A549 (cell line): ENCODE results near the gene RABGAP1L. TPM values are rescaled to one million over a fixed set of nuclear protein-coding genes. Genes with fewer than 3 reads are reported as not detected.

Source experiments
- ATAC-seq, 2 experiments: fragments of 200-7000 bp in 1 of 2; fragments of >200 bp in 1 of 2; cut with Nextera tagmentation in 1 of 2; cut with Tn5 transposase in 1 of 2; 3 replicates each; pipeline versions ENCODE4 v1.8.0 to v1.9.1; 2018 to 2020; ENCODE audit warnings: mild to moderate bottlenecking in 1 of 2, moderate library complexity in 1 of 2
- CTCF ChIA-PET: fragments of 300-600 bp; sonication (Branson Sonifier 250); formaldehyde crosslinking; extraction: SDS; loops from one replicate; lab custom pipeline; 2021; ENCODE audit warnings: antibody characterized with exemption, inconsistent platforms; lab: Yijun Ruan, JAX
- POLR2A ChIA-PET: fragments of 350-600 bp; formaldehyde crosslinking; extraction: SDS; loops from one replicate; lab custom pipeline; 2021; ENCODE audit warnings: antibody characterized with exemption, inconsistent platforms; lab: Yijun Ruan, JAX
- DNase-seq, 2 experiments: peaks; one replicate each; pipeline versions ENCODE4 v3.0.0 to v3.0.0-alpha.2; 2011 to 2016; ENCODE audit warnings: low read depth in 1 of 2, low spot score in 1 of 2
- FAIRE-seq: peaks from 2 replicates; lab custom pipeline; 2011; peaks lifted over from hg19 to GRCh38; lab: Jason Lieb, UNC
- H3K27ac ChIP-seq, 2 experiments: fragments of >200 bp; sonication (Bioruptor Twin); formaldehyde crosslinking; 3 replicates each; pipeline ENCODE4 v1.5.1; 2016 to 2017
- H3K4me1 ChIP-seq: fragments of >200 bp; sonication (Bioruptor Twin); formaldehyde crosslinking; 3 replicates; pipeline ENCODE4 v1.6.1; 2016
- H3K4me2 ChIP-seq: fragments of >200 bp; sonication (Bioruptor Twin); formaldehyde crosslinking; 3 replicates; pipeline ENCODE4 v1.6.1; 2016
- H3K4me3 ChIP-seq: fragments of >200 bp; sonication (Bioruptor Twin); formaldehyde crosslinking; 3 replicates; pipeline ENCODE4 v1.5.1; 2016
- H3K9me3 ChIP-seq: fragments of >200 bp; sonication (Bioruptor Twin); formaldehyde crosslinking; 3 replicates; pipeline ENCODE4 v1.6.1; 2016
- ATOH8 ChIP-seq: fragments of 250-450 bp; sonication (Bioruptor Pico); IDR thresholded peaks from 2 replicates; pipeline ENCODE4 v1.5.0; 2020; ENCODE audit warnings: low read depth, mild to moderate bottlenecking, moderate library complexity
- BCL3 ChIP-seq: fragments of >200 bp; sonication (Bioruptor Twin); formaldehyde crosslinking; IDR thresholded peaks from 3 replicates; pipeline ENCODE4 v1.6.1; 2016
- BHLHE40 ChIP-seq: IDR thresholded peaks from 2 replicates; pipeline ENCODE4 v1.6.1; 2012; ENCODE audit warnings: low read depth, low read length, inconsistent platforms
- CBX8 ChIP-seq: fragments of 200-600 bp; sonication (generic); IDR thresholded peaks from 2 replicates; pipeline ENCODE4 v1.6.1; 2016
- CEBPB ChIP-seq, 2 experiments: fragments of >200 bp in 1 of 2; sonication (Bioruptor Twin) in 1 of 2; formaldehyde crosslinking in 1 of 2; IDR thresholded peaks; 2 replicates each; pipeline ENCODE4 v1.6.1; 2012 to 2016
- CTCF ChIP-seq: fragments of >200 bp; sonication (Bioruptor Twin); formaldehyde crosslinking; IDR thresholded peaks from 3 replicates; pipeline ENCODE4 v1.5.1; 2016
- ELK1 ChIP-seq: fragments of 150-350 bp; IDR thresholded peaks from 2 replicates; pipeline ENCODE4 v1.6.1; 2014; ENCODE audit warnings: low read depth, mild to moderate bottlenecking, low read length
- FOSL2 ChIP-seq, 2 experiments: fragments of 450-650 bp in 1 of 2; fragments of >200 bp in 1 of 2; sonication (Bioruptor Twin) in 1 of 2; formaldehyde crosslinking; IDR thresholded peaks; 2 replicates each; pipeline versions ENCODE4 v1.5.0 to v1.6.1; 2016 to 2020; ENCODE audit warnings: mild to moderate bottlenecking in 1 of 2, moderate library complexity in 1 of 2
- FOXS1 ChIP-seq: fragments of 250-450 bp; sonication (Bioruptor Pico); IDR thresholded peaks from 2 replicates; pipeline ENCODE4 v1.5.0; 2020; ENCODE audit warnings: mild to moderate bottlenecking, moderate library complexity
- GATA3 ChIP-seq: IDR thresholded peaks from 2 replicates; pipeline ENCODE4 v1.6.1; 2012; ENCODE audit warnings: borderline replicate concordance
- HDAC2 ChIP-seq: fragments of 200-600 bp; sonication (generic); IDR thresholded peaks from 2 replicates; pipeline ENCODE4 v1.6.1; 2016
- HES2 ChIP-seq: fragments of >200 bp; sonication (Bioruptor Twin); formaldehyde crosslinking; IDR thresholded peaks from 2 replicates; pipeline ENCODE4 v1.6.1; 2016
- JUN ChIP-seq, 2 experiments: fragments of >200 bp; sonication (Bioruptor Twin); formaldehyde crosslinking; IDR thresholded peaks; 2 replicates in 1 of 2; 3 replicates in 1 of 2; pipeline ENCODE4 v1.6.1; 2016 to 2017
- KDM1A ChIP-seq: fragments of 200-600 bp; sonication (generic); IDR thresholded peaks from 2 replicates; pipeline ENCODE4 v1.6.1; 2016; ENCODE audit warnings: low read depth, mild to moderate bottlenecking
- MYC ChIP-seq: IDR thresholded peaks from 2 replicates; pipeline ENCODE4 v1.6.1; 2012; ENCODE audit warnings: mild to moderate bottlenecking, inconsistent platforms, low read length, improper control_type of control experiment, borderline replicate concordance
- NPAS2 ChIP-seq: fragments of 250-450 bp; sonication (Bioruptor Pico); IDR thresholded peaks from 2 replicates; pipeline ENCODE4 v1.8.0; 2022; ENCODE audit warnings: mild to moderate bottlenecking, moderate library complexity, borderline replicate concordance
- POLR2AphosphoS2 ChIP-seq: conservative IDR thresholded peaks from 2 replicates; pipeline ENCODE4 v1.6.1; 2012; ENCODE audit warnings: low read length, improper control_type of control experiment, inconsistent platforms
- RAD21 ChIP-seq, 2 experiments: fragments of >200 bp in 1 of 2; sonication (Bioruptor Twin) in 1 of 2; formaldehyde crosslinking in 1 of 2; IDR thresholded peaks in 1 of 2; conservative IDR thresholded peaks in 1 of 2; 2 replicates in 1 of 2; 3 replicates in 1 of 2; pipeline ENCODE4 v1.6.1; 2012 to 2018; ENCODE audit warnings: inconsistent platforms in 1 of 2
- RFX5 ChIP-seq: fragments of 450-650 bp; IDR thresholded peaks from 2 replicates; pipeline ENCODE4 v1.7.1; 2014; ENCODE audit warnings: antibody characterized with exemption, mild to moderate bottlenecking, moderate library complexity
- SMC3 ChIP-seq: fragments of >200 bp; sonication (Bioruptor Twin); formaldehyde crosslinking; IDR thresholded peaks from 3 replicates; pipeline ENCODE4 v1.6.1; 2018; ENCODE audit warnings: inconsistent platforms
- USF2 ChIP-seq: fragments of 450-650 bp; IDR thresholded peaks from 2 replicates; pipeline ENCODE4 v1.6.1; 2014; ENCODE audit warnings: antibody characterized with exemption
- ZC3H11A ChIP-seq: fragments of 450-650 bp; IDR thresholded peaks from 2 replicates; pipeline ENCODE4 v1.6.1; 2014; ENCODE audit warnings: antibody characterized with exemption, mild to moderate bottlenecking
- WGBS: methylation state at CpG from one replicate; pipeline ENCODE4 v1.1.6; 2017; ENCODE audit errors: missing lambda C conversion rate; 5-methylcytosine and 5-hydroxymethylcytosine counted together
- polyA plus RNA-seq, 4 experiments: library from polyadenylated mRNA; depleted of rRNA in 3 of 4; stranded (reverse); fragments of >200 nt; fragmentation: RNase III in 1 of 4; extraction: RNeasy Plus Mini Kit Qiagen cat#74134 plus additional on column Dnase treatment in 1 of 4; gene quantifications; 2 replicates in 3 of 4; 3 replicates in 1 of 4; pipeline ENCODE4 v1.2.3, GENCODE V29; 2011 to 2017

Gene RABGAP1L
- polyA plus RNA-seq, 2 of the 4 experiments (the other 2 are of a cell fraction) = 8.2 to 18.6 TPM

GRCh38 chr1:174875306-174875705 is 716.0 kb downstream of the RABGAP1L start (continued):
- TF ChIP-seq ELK1 = no peak
- no peak for TF ChIP-seq ATOH8 (CRISPR knock-in tag)
- no peak for TF ChIP-seq BCL3
- no peak for TF ChIP-seq HDAC2
- no peak for TF ChIP-seq RFX5

- H3K9me3 ChIP-seq = no peaks in the 10 kb centered on the region
- H3K4me3 ChIP-seq = no peak overlapping the region
- FAIRE-seq (no peak), DNase-seq (no peak), ATAC-seq (no peak)
- ChIA-PET POLR2A (no interaction called here), CTCF (interaction anchor here (0.6 to 1.2 kb wide), 2 partner anchors 11 to 63 kb away, joined by 3 read pairs; no protein-coding TSS in a partner anchor)
- H3K27ac ChIP-seq = no peak overlapping the region
- H3K4me2 ChIP-seq = no peak overlapping the region
- H3K4me1 ChIP-seq = no peaks in the 10 kb centered on the region
- no peak for TF ChIP-seq NPAS2
- no peak for TF ChIP-seq BHLHE40
- no peak for TF ChIP-seq RAD21 (conservative IDR thresholded peaks at IDR 0.05 in 1 of 2, IDR thresholded peaks at IDR 0.05 in 1 of 2)
- no peak for TF ChIP-seq HDAC2
- TF ChIP-seq CBX8 = no peak
- no peak for TF ChIP-seq CTCF
- no peak for TF ChIP-seq SMC3
- no peak for TF ChIP-seq FOSL2 (IDR thresholded peaks at IDR 0.05)
- no peak for TF ChIP-seq FOSL2 (CRISPR knock-in tag; IDR thresholded peaks at IDR 0.05)
- no peak for TF ChIP-seq HES2
- TF ChIP-seq CEBPB (IDR thresholded peaks at IDR 0.05) = no peak
- TF ChIP-seq USF2 = no peak
- TF ChIP-seq JUN (IDR thresholded peaks at IDR 0.05) = no peak
- WGBS = 80% methylated on average over 4 of the region's 4 CpGs
Measured at GRCh38 chr1:174877208-174877673, 717.9 kb downstream of the RABGAP1L start.

GRCh38 chr1:174880171-174880570 is 720.9 kb downstream of the RABGAP1L start:
- no peaks in the 10 kb centered on the region for H3K9me3 ChIP-seq
- no peaks in the 10 kb centered on the region for H3K4me1 ChIP-seq
- CTCF ChIA-PET = interaction anchor here (1.6 kb wide), 1 partner anchor 11 kb away, joined by 5 read pairs; no protein-coding TSS in a partner anchor
- FAIRE-seq (no peak), ATAC-seq (no peak), DNase-seq (no peak)
- H3K4me2 ChIP-seq = no peak overlapping the region
- TF ChIP-seq FOXS1 (CRISPR knock-in tag) (no peak), KDM1A (no peak), POLR2AphosphoS2 (no peak), ZC3H11A (no peak), MYC (no peak), JUN (IDR thresholded peaks at IDR 0.05) (no peak), GATA3 (no peak)
- WGBS = 63% methylated on average over 3 of the region's 3 CpGs
- no peak overlapping the region for H3K27ac ChIP-seq
- no peak overlapping the region for H3K4me3 ChIP-seq
- POLR2A ChIA-PET = no interaction called here
